H9 (cell line): ENCODE data around the gene ADGRG7. TPM values are rescaled to one million over a fixed set of nuclear protein-coding genes. Genes with fewer than 3 reads are reported as not detected.

Source experiments
- DNase-seq: peaks from one replicate; pipeline ENCODE4 v3.0.0-alpha.2; 2017
- H2AFZ ChIP-seq: one replicate; pipeline ENCODE4 v1.6.1; 2013; ENCODE audit warnings: mild to moderate bottlenecking, low read length, control low read depth, moderate library complexity
- H2AK5ac ChIP-seq: 2 replicates; pipeline ENCODE4 v1.6.1; 2013; ENCODE audit warnings: low read length, control low read depth, mixed read lengths; ENCODE audit not compliant: insufficient read length
- H2BK120ac ChIP-seq: one replicate; pipeline ENCODE4 v1.6.1; 2013; ENCODE audit warnings: low read depth, mild to moderate bottlenecking, low read length, control low read depth, inconsistent platforms; ENCODE audit not compliant: poor library complexity, severe bottlenecking
- H2BK12ac ChIP-seq: 2 replicates; pipeline ENCODE4 v1.6.1; 2013; ENCODE audit warnings: low read length, control low read depth, mixed read lengths, low read depth; ENCODE audit not compliant: insufficient read length
- H2BK15ac ChIP-seq: 2 replicates; pipeline ENCODE4 v1.6.1; 2013; ENCODE audit warnings: low read depth, low read length, control low read depth
- H2BK20ac ChIP-seq: one replicate; pipeline ENCODE4 v1.6.1; 2013; ENCODE audit warnings: low read depth, mild to moderate bottlenecking, low read length, control low read depth, inconsistent platforms; ENCODE audit not compliant: poor library complexity, severe bottlenecking
- H2BK5ac ChIP-seq: 2 replicates; pipeline ENCODE4 v1.6.1; 2013; ENCODE audit warnings: low read length, control low read depth, mixed read lengths; ENCODE audit not compliant: insufficient read length
- H3K14ac ChIP-seq: 2 replicates; pipeline ENCODE4 v1.6.1; 2013; ENCODE audit warnings: low read length, control low read depth; ENCODE audit not compliant: insufficient read depth
- H3K18ac ChIP-seq: 2 replicates; pipeline ENCODE4 v1.6.1; 2013; ENCODE audit warnings: low read depth, mild to moderate bottlenecking, mixed read lengths, low read length, control low read depth; ENCODE audit not compliant: insufficient read length
- H3K23ac ChIP-seq: 2 replicates; pipeline ENCODE4 v1.6.1; 2013; ENCODE audit warnings: low read length, control low read depth, mixed read lengths, low read depth; ENCODE audit not compliant: insufficient read length
- H3K23me2 ChIP-seq: 2 replicates; pipeline ENCODE4 v1.6.1; 2013; ENCODE audit warnings: low read depth, mild to moderate bottlenecking, mixed read lengths, low read length, control low read depth; ENCODE audit not compliant: insufficient read length, poor library complexity, severe bottlenecking
- H3K27ac ChIP-seq: 2 replicates; pipeline ENCODE4 v1.5.1; 2013; ENCODE audit warnings: low read length, control low read depth, mixed read lengths, low read depth; ENCODE audit not compliant: insufficient read length
- H3K27me3 ChIP-seq: 2 replicates; pipeline ENCODE4 v1.6.1; 2013; ENCODE audit warnings: low read length, control low read depth, inconsistent platforms; ENCODE audit not compliant: insufficient read depth
- H3K4ac ChIP-seq: 2 replicates; pipeline ENCODE4 v1.6.1; 2013; ENCODE audit warnings: low read depth, mild to moderate bottlenecking, control low read depth, inconsistent platforms, low read length, moderate library complexity
- H3K4me1 ChIP-seq: 2 replicates; pipeline ENCODE4 v1.6.1; 2013; ENCODE audit warnings: low read length, control low read depth, inconsistent platforms; ENCODE audit not compliant: insufficient read depth
- H3K4me2 ChIP-seq: 2 replicates; pipeline ENCODE4 v1.6.1; 2013; ENCODE audit warnings: low read length, control low read depth, mixed read lengths; ENCODE audit not compliant: insufficient read length, insufficient read depth
- H3K56ac ChIP-seq: 2 replicates; pipeline ENCODE4 v1.6.1; 2013; ENCODE audit warnings: low read depth, mild to moderate bottlenecking, mixed read lengths, low read length, control low read depth; ENCODE audit not compliant: insufficient read length
- H3K79me1 ChIP-seq: 2 replicates; pipeline ENCODE4 v1.6.1; 2013; ENCODE audit warnings: low read depth, mild to moderate bottlenecking, moderate library complexity, low read length, control low read depth, inconsistent platforms; ENCODE audit not compliant: insufficient read depth, poor library complexity, severe bottlenecking
- H3K79me2 ChIP-seq: 2 replicates; pipeline ENCODE4 v1.6.1; 2013; ENCODE audit warnings: low read length, control low read depth, inconsistent platforms; ENCODE audit not compliant: insufficient read depth
- H3K9ac ChIP-seq: 2 replicates; pipeline ENCODE4 v1.6.1; 2013; ENCODE audit warnings: low read length, control low read depth, mixed read lengths; ENCODE audit not compliant: insufficient read length; ENCODE audit errors: extremely low read depth
- H3K9me3 ChIP-seq: one replicate; pipeline ENCODE4 v1.6.1; 2013; ENCODE audit warnings: low read depth, low read length, inconsistent platforms; ENCODE audit not compliant: control insufficient read depth
- H3T11ph ChIP-seq: one replicate; pipeline ENCODE4 v1.6.1; 2013; ENCODE audit warnings: mild to moderate bottlenecking, low read length, control low read depth, inconsistent platforms
- H4K20me1 ChIP-seq: one replicate; pipeline ENCODE4 v1.6.1; 2013; ENCODE audit not compliant: control insufficient read depth, insufficient read length, insufficient read depth
- H4K5ac ChIP-seq: 2 replicates; pipeline ENCODE4 v1.6.1; 2013; ENCODE audit warnings: low read depth, mild to moderate bottlenecking, mixed read lengths, low read length, control low read depth; ENCODE audit not compliant: insufficient read length
- H4K8ac ChIP-seq: replicated peaks from 2 replicates; pipeline ENCODE4 v1.6.1; 2013; ENCODE audit warnings: low read length, control low read depth, mixed read lengths, low read depth; ENCODE audit not compliant: insufficient read length
- H4K91ac ChIP-seq: 2 replicates; pipeline ENCODE4 v1.6.1; 2013; ENCODE audit warnings: low read depth, mild to moderate bottlenecking, moderate library complexity, mixed read lengths, low read length, control low read depth; ENCODE audit not compliant: insufficient read length
- H3K27ac Mint-ChIP-seq, 3 experiments: 2 replicates in 2 of 3; 3 replicates in 1 of 3; pipeline ENCODE4 v1.8.0; 2020 to 2021; ENCODE audit warnings: mixed read lengths in 3 of 3, mild to moderate bottlenecking in 1 of 3, moderate library complexity in 1 of 3
- H3K27me3 Mint-ChIP-seq: 2 replicates; pipeline ENCODE4 v1.8.0; 2021; ENCODE audit warnings: low read depth, mild to moderate bottlenecking, moderate library complexity, mixed read lengths
- H3K36me3 Mint-ChIP-seq, 3 experiments: 2 replicates in 2 of 3; 3 replicates in 1 of 3; pipeline ENCODE4 v1.8.0; 2020 to 2021; ENCODE audit warnings: low read depth in 3 of 3, mixed read lengths in 3 of 3; ENCODE audit not compliant: insufficient read depth in 1 of 3
- H3K4me1 Mint-ChIP-seq, 2 experiments: 2 replicates each; pipeline ENCODE4 v1.8.0; 2020; ENCODE audit warnings: mixed read lengths in 2 of 2
- H3K4me3 Mint-ChIP-seq, 2 experiments: 2 replicates in 1 of 2; 3 replicates in 1 of 2; pipeline ENCODE4 v1.8.0; 2020 to 2021; ENCODE audit warnings: mild to moderate bottlenecking in 2 of 2, mixed read lengths in 2 of 2, moderate library complexity in 1 of 2
- H3K9me3 Mint-ChIP-seq, 2 experiments: 2 replicates in 1 of 2; 3 replicates in 1 of 2; pipeline ENCODE4 v1.8.0; 2020; ENCODE audit warnings: mild to moderate bottlenecking in 2 of 2, mixed read lengths in 2 of 2, moderate library complexity in 1 of 2
- CTCF ChIP-seq: fragments of 200-600 bp; sonication (generic); conservative IDR thresholded peaks from 3 replicates; pipeline ENCODE4 v1.8.0; 2021; ENCODE audit warnings: antibody characterized with exemption, mild to moderate bottlenecking
- WGBS: extraction: QIAGEN DNeasy Blood & Tissue Kit; methylation state at CpG from one replicate; pipeline ENCODE4 v1.1.7; 2013; ENCODE audit warnings: missing lambda C conversion rate, low lambda C conversion rate, mixed read lengths; ENCODE audit not compliant: insufficient read length; ENCODE audit errors: extremely low coverage; 5-methylcytosine and 5-hydroxymethylcytosine counted together
- total RNA-seq: library from RNA; stranded (reverse); gene quantifications from 2 replicates; pipeline ENCODE4 v1.2.1, GENCODE V29; 2021

The ADGRG7 gene
- total RNA-seq, 1 experiment from 2014 or later, result not detected

- H2BK5ac ChIP-seq, result peak overlapping the region; percentile 19
- peak; percentile 48 for DNase-seq
- H3K23ac ChIP-seq, result no peak overlapping the region
- no peak overlapping the region for H4K5ac ChIP-seq
- Mint-ChIP-seq H3K4me1 (peaks cover 26% of the 10 kb centered on the region in 2 experiments), H3K9me3 (no peaks in the 10 kb centered on the region), H3K4me3 (peak overlapping the region in 1 of 2 experiments; percentile 43; a peak in 3 of 5 replicates), H3K27ac (peak overlapping the region; percentile 46 to 98 (median 92)), H3K27me3 (no peaks in the 10 kb centered on the region), H3K36me3 (no peaks in the 10 kb centered on the region)
- peak overlapping the region; percentile 60; the same call in 1 of the 2 replicates for H3K14ac ChIP-seq
- no peaks in the 10 kb centered on the region for H4K20me1 ChIP-seq
- no peaks in the 10 kb centered on the region for H3K27me3 ChIP-seq
- no peak overlapping the region for H3T11ph ChIP-seq
- H3K79me2 ChIP-seq, result no peaks in the 10 kb centered on the region
- no peaks in the 10 kb centered on the region for H3K79me1 ChIP-seq
- H3K4me2 ChIP-seq, result no peak overlapping the region
- WGBS, result no CpG with 5 or more reads among the region's 7 CpGs
- H3K9ac ChIP-seq, result no peak overlapping the region
- H3K18ac ChIP-seq, result no peak overlapping the region
- H3K23me2 ChIP-seq, result no peaks in the 10 kb centered on the region
- H3K56ac ChIP-seq, result no peak overlapping the region
- no peak overlapping the region for H2BK20ac ChIP-seq
- no peak for TF ChIP-seq CTCF
- peaks cover 4% of the 10 kb centered on the region; the same call in 1 of the 2 replicates for H3K4me1 ChIP-seq
- H2BK120ac ChIP-seq, result no peak overlapping the region
- peak overlapping the region; percentile 41 for H3K27ac ChIP-seq
- no peak overlapping the region for H4K91ac ChIP-seq
- no peak overlapping the region for H2BK12ac ChIP-seq
- H2AFZ ChIP-seq, result no peak overlapping the region
- no peak overlapping the region for H4K8ac ChIP-seq
- H2AK5ac ChIP-seq, result no peak overlapping the region
- H3K9me3 ChIP-seq, result no peaks in the 10 kb centered on the region
- no peak overlapping the region for H2BK15ac ChIP-seq
- no peak overlapping the region for H3K4ac ChIP-seq
Observed at GRCh38 chr3:100561459-100562158, 47.8 kb upstream of the ADGRG7 start.
